Caco-2 (cell line): Measurements from ENCODE around the gene CYP1A1. TPM values are rescaled to one million over a fixed set of nuclear protein-coding genes. Genes with fewer than 3 reads are reported as not detected.

Source experiments
- BruUV-seq: library from RNA; stranded (reverse); fragments of 400-500 nt; replicated peaks from 2 replicates; lab custom pipeline; 2021; lab: Mats Ljungman, UMichigan
- CTCF ChIA-PET: fragments of 300-600 bp; sonication (Branson Sonifier 250); formaldehyde crosslinking; loops from one replicate; lab custom pipeline; 2022; ENCODE audit warnings: antibody characterized with exemption; lab: Charles Lee
- POLR2A ChIA-PET: fragments of 300-600 bp; sonication (Branson Sonifier 250); formaldehyde crosslinking; loops from one replicate; lab custom pipeline; 2022; ENCODE audit warnings: antibody characterized with exemption; lab: Charles Lee
- DNase-seq, 2 experiments: peaks; one replicate each; pipeline versions ENCODE4 v3.0.0 to v3.0.0-alpha.2; 2020 to 2022
- H3K27me3 ChIP-seq: replicated peaks from 2 replicates; pipeline ENCODE4 v1.6.0; 2011; ENCODE audit warnings: low read length; ENCODE audit not compliant: control insufficient read depth, insufficient read depth
- H3K36me3 ChIP-seq: 2 replicates; pipeline ENCODE4 v1.5.1; 2011; ENCODE audit warnings: low read length; ENCODE audit not compliant: control insufficient read depth, insufficient read depth
- H3K4me1 ChIP-seq: fragments of 250-450 bp; sonication (Bioruptor Pico); 2 replicates; pipeline ENCODE4 v1.5.1; 2020; ENCODE audit warnings: mild to moderate bottlenecking
- H3K4me3 ChIP-seq: 2 replicates; pipeline ENCODE4 v1.5.1; 2011; ENCODE audit warnings: low read depth, mild to moderate bottlenecking, control low read depth, low read length
- H3K9me3 ChIP-seq: fragments of 250-450 bp; sonication (Bioruptor Pico); 2 replicates; pipeline ENCODE4 v1.5.1; 2020; ENCODE audit warnings: mild to moderate bottlenecking, moderate library complexity
- H3K27ac Mint-ChIP-seq: one replicate; pipeline ENCODE4 v1.8.0; 2022; ENCODE audit warnings: mixed read lengths; ENCODE audit not compliant: unreplicated experiment
- H3K27me3 Mint-ChIP-seq: one replicate; pipeline ENCODE4 v1.8.0; 2022; ENCODE audit warnings: mixed read lengths; ENCODE audit not compliant: insufficient read depth, unreplicated experiment
- H3K36me3 Mint-ChIP-seq: one replicate; pipeline ENCODE4 v1.8.0; 2022; ENCODE audit warnings: mild to moderate bottlenecking, mixed read lengths; ENCODE audit not compliant: insufficient read depth, unreplicated experiment
- H3K4me1 Mint-ChIP-seq: one replicate; pipeline ENCODE4 v1.8.0; 2022; ENCODE audit warnings: low read depth, mixed read lengths; ENCODE audit not compliant: unreplicated experiment
- H3K4me3 Mint-ChIP-seq: one replicate; pipeline ENCODE4 v1.8.0; 2022; ENCODE audit warnings: mild to moderate bottlenecking, moderate library complexity, mixed read lengths; ENCODE audit not compliant: unreplicated experiment
- H3K9me3 Mint-ChIP-seq: one replicate; pipeline ENCODE4 v1.8.0; 2022; ENCODE audit warnings: mixed read lengths; ENCODE audit not compliant: unreplicated experiment
- CTCF ChIP-seq, 2 experiments: fragments of 200-600 bp in 1 of 2; IDR thresholded peaks; 1 replicate in 1 of 2; 2 replicates in 1 of 2; pipeline versions ENCODE4 v1.5.1 to v1.8.0; 2011 to 2022; ENCODE audit warnings: antibody characterized with exemption in 1 of 2, control low read depth in 1 of 2, inconsistent platforms in 1 of 2, low read depth in 1 of 2, low read length in 1 of 2, mild to moderate bottlenecking in 1 of 2, moderate library complexity in 1 of 2; ENCODE audit not compliant: insufficient read depth in 1 of 2, severe bottlenecking in 1 of 2, unreplicated experiment in 1 of 2
- intact Hi-C: fragments of 100-400 bp; cut with micrococcal nuclease; formaldehyde crosslinking; loops from one replicate; pipeline ENCODE4 v1.10.0; 2022; ENCODE audit not compliant: unreplicated experiment
- total RNA-seq: library from RNA; stranded (reverse); gene quantifications from 2 replicates; pipeline ENCODE4 v1.2.3, GENCODE V29; 2022

The CYP1A1 gene
- total RNA-seq, 1 experiment from 2014 or later, result 73.8 TPM

GRCh38 chr15:74752011-74752410 lies 26.7 kb upstream of the CYP1A1 start:
- Mint-ChIP-seq H3K4me3 (no peak overlapping the region), H3K36me3 (no peaks in the 10 kb centered on the region), H3K27ac (no peak overlapping the region), H3K27me3 (no peaks in the 10 kb centered on the region), H3K4me1 (no peaks in the 10 kb centered on the region), H3K9me3 (no peaks in the 10 kb centered on the region)
- no peak for TF ChIP-seq CTCF (IDR thresholded peaks at IDR 0.05; ENCODE audit: insufficient read depth in 1 of 2, low read depth in 1 of 2, low read length in 1 of 2, severe bottlenecking in 1 of 2, unreplicated experiment in 1 of 2)
- no peak overlapping the region for H3K4me3 ChIP-seq
- no peaks in the 10 kb centered on the region for H3K27me3 ChIP-seq
- ChIA-PET CTCF (interaction anchor here (1.1 kb wide), 1 partner anchor 17 kb away, joined by 3 read pairs; no protein-coding TSS in a partner anchor), POLR2A (no interaction called here)
- no peaks in the 10 kb centered on the region for H3K9me3 ChIP-seq
- no peaks in the 10 kb centered on the region for H3K36me3 ChIP-seq
- DNase-seq, result no peak
- no TSS peak for BruUV-seq
- intact Hi-C loops, result no loop called here
- H3K4me1 ChIP-seq, result no peaks in the 10 kb centered on the region; the same call in 1 of the 2 replicates

- no peak for DNase-seq
- POLR2A ChIA-PET, result no interaction called here
- no peak for TF ChIP-seq CTCF (IDR thresholded peaks at IDR 0.05; ENCODE audit: insufficient read depth in 1 of 2, low read depth in 1 of 2, low read length in 1 of 2, severe bottlenecking in 1 of 2, unreplicated experiment in 1 of 2)
- Mint-ChIP-seq H3K4me1 (no peaks in the 10 kb centered on the region), H3K36me3 (no peaks in the 10 kb centered on the region), H3K27ac (no peak overlapping the region), H3K9me3 (no peaks in the 10 kb centered on the region), H3K27me3 (no peaks in the 10 kb centered on the region), H3K4me3 (no peak overlapping the region)
- no peaks in the 10 kb centered on the region for H3K9me3 ChIP-seq
- CTCF ChIA-PET, result no interaction called here
- no TSS peak for BruUV-seq
- no peaks in the 10 kb centered on the region for H3K27me3 ChIP-seq
- no peak overlapping the region for H3K4me3 ChIP-seq
- H3K36me3 ChIP-seq, result no peaks in the 10 kb centered on the region
- H3K4me1 ChIP-seq, result no peaks in the 10 kb centered on the region; the same call in 1 of the 2 replicates
- intact Hi-C loops, result no loop called here
These were observed 25.4 kb upstream of the CYP1A1 start for GRCh38 chr15:74750751-74751150.

- no peaks in the 10 kb centered on the region for H3K9me3 ChIP-seq
- H3K36me3 Mint-ChIP-seq, result no peaks in the 10 kb centered on the region
- H3K4me1 Mint-ChIP-seq, result no peaks in the 10 kb centered on the region
- intact Hi-C loops, result no loop called here
- TF ChIP-seq CTCF (IDR thresholded peaks at IDR 0.05; ENCODE audit: insufficient read depth in 1 of 2, low read depth in 1 of 2, low read length in 1 of 2, severe bottlenecking in 1 of 2, unreplicated experiment in 1 of 2), result no peak
- no peaks in the 10 kb centered on the region for H3K27me3 ChIP-seq
- POLR2A ChIA-PET, result no interaction called here
- H3K4me1 ChIP-seq, result no peaks in the 10 kb centered on the region; the same call in 1 of the 2 replicates
- H3K27me3 Mint-ChIP-seq, result no peaks in the 10 kb centered on the region
- H3K4me3 ChIP-seq, result no peak overlapping the region
- H3K9me3 Mint-ChIP-seq, result no peaks in the 10 kb centered on the region
- CTCF ChIA-PET, result no interaction called here
- no peaks in the 10 kb centered on the region for H3K36me3 ChIP-seq
- no peak for DNase-seq
- H3K4me3 Mint-ChIP-seq, result no peak overlapping the region
- no peak overlapping the region for H3K27ac Mint-ChIP-seq
- no TSS peak for BruUV-seq
These were observed 24.5 kb upstream of the CYP1A1 start for GRCh38 chr15:74749832-74750231.
